NCI-H1694 treated with DMSO at 0.1 percent for 48 hours (cell line): Measurements from ENCODE around the gene IL13.
"Not testable (repeated sequence)": the region's sequence is repeated elsewhere in the genome, so short reads cannot be mapped to it uniquely, and the experiment has no call there.

Experiments
- DNase-seq: peaks from one replicate; lab custom pipeline; 2025; lab: John Stamatoyannopoulos, UW

The IL13 gene

DNA sequence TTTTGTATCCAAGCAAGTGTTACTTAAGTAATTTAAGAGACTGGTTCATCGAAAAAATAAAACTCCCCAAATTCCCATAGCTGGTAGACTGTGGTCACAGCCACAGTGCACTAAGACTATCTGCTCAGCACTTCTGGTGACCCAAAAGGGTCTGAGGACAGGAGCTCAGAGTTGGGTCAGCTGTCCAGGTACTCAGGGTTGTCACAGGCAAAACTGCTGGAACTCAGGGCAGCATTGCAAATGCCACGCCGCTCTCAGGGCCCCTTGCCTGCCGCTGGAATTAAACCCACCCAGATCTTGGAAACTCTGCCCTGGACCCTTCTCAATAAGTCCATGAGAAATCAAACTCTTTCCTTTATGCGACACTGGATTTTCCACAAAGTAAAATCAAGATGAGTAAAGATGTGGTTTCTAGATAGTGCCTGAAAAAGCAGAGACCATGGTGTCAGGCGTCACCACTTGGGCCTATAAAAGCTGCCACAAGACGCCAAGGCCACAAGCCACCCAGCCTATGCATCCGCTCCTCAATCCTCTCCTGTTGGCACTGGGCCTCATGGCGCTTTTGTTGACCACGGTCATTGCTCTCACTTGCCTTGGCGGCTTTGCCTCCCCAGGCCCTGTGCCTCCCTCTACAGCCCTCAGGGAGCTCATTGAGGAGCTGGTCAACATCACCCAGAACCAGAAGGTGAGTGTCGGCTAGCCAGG lies at the start of gene IL13:
TSS of gene IL13 (plus strand) at position 498 of the 705 bp plus-strand sequence. CDS start at position 512, 14 bp downstream.
- no peak for DNase-seq

DNA sequence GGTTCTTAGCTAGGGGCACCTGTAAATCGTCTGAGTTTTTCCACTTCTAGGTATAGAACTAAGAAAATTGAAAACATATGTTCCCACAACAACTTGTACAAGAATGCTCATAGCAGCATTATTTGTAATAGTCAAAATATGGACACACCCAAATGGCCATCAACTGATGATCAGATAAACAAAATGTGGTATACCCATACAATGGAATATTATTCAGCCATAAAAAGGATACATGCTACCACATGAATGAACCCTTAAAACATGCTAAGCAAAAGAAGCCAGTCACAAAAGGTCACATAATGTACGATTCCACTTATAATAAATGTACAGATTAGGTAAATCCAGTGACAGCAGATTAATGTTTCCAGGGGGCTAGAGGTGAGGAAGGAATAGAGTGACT lies 46.0 kb upstream of the IL13 start:
- DNase-seq: no peak

DNA sequence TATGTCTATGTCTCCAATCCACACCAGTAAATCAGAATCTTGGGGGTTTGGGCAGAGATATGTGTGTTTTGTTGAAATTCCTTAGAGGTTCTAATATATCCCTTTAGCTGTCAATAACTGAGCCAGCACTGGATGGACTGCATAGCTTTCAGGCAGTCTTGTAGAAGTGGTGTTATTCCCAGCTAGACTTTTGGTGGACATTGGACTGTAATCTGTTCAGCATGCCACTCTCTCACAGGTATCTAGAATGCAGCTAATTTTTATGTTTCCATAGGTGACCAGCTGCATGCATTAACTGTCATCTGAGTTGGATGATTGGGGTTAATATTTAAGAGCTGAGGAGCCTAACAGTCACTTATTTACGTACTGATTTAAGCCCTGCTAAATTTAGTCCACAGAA lies 45.1 kb upstream of the IL13 start:
- DNase-seq: no peak

DNA sequence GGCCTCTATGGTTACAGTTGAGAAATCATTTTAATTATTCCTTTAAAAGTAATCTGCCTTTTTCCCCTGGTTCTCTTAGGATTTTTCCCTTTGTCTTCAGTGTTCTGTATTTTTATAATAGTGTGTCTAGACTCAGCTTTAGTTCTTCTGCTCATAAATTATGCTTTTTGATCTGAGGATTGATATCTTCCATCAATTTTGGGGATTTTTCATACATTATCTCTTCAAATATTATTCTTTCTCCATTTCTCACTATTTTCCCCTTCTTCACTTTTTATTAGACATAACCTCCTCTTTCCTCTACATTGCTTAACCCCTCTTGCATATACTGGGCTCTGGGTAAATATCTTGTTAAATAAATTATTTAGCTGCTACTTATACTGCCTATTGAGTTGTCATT lies 36.3 kb upstream of the IL13 start:
- no peak for DNase-seq

DNA sequence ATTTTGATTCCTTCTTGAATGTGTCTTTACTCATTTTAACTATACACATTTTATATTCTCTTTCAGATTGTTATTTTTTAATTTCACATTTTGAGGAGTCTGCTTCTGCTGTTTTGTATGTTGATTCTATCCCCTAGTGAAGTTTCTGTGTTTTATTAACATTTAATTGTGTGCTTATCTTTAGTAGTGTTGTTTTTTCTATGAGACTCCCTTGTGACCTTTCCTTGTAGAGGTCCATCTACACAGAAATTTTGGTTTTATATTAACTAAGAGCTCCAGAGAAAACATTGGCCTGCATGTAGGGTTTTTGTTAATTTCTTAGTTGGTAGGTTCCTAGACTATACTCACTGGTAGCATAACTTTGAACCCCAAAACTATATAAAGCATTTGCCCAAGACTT lies 35.4 kb upstream of the IL13 start:
- no peak for DNase-seq

DNA sequence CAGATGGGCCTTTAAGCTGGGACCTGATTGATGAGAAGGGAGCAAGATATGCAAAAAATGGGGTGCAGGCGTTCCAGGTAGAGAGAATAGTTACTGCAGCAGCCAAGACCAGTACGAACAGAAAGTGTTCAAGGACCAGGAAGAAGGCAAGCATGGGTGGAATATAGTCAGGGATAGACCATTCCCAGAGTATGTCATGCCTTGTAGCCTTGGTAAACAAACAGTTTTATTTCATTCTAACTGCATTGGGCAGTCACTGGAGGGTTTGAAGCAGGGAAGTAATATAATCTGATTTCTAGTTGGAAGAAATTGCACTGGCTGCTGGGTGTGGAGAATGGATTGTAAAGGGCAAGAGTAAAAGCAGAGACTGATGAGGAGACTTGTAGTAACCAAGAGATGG lies 30.5 kb upstream of the IL13 start:
- DNase-seq: no peak

DNA sequence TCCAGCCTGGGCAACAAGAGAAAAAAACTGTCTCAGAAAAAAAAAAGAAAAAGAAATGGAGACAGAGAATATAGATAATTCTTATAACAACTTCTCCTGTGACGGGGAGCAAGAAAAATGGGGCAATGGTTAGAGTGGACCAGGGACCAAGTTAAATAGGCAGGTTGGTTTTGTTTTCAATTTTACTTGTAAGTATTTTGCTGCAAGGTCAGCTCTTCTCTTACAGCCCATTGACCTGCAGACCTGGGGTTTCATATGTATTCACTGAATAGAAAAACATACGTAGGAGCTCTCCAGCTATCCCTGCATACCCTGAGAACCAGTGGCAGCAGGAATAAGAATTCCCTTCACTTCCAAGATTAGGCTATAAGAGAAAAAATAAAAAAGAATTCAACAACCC lies 29.2 kb upstream of the IL13 start:
- no peak for DNase-seq

DNA sequence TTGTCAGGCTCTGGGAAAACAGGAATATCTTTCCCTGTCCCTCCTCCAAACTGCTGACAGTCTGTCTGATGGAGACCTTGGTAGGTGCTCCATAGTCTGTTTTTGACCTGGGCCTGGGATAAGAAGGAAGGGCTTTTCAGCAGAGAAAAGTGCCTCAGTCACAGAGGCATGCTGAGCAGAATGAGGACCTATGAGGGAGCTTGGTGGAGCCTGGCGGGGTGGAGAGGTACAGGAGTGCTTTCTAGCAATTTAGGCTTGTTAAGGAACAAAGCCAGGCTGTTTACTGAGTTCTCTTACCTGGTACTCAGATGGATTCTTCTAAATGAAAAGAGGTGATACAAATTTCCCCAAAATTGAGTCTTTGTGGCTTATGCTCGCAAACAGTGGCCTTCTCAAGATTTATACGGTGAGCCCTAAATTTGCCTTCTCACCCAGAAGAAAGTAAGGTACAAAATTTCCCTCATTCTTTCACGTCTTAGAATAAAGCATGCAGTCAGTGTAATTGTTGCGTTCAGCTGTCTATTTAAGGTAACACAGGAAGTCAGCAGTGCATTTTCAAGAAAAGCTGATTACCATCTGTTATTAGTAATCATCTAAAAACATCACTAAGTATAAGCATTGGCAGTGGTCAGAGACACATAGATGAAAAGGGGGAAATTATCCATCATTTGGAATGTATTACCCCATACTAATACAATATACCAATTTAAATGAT lies 28.6 kb upstream of the IL13 start:
- no peak for DNase-seq

DNA sequence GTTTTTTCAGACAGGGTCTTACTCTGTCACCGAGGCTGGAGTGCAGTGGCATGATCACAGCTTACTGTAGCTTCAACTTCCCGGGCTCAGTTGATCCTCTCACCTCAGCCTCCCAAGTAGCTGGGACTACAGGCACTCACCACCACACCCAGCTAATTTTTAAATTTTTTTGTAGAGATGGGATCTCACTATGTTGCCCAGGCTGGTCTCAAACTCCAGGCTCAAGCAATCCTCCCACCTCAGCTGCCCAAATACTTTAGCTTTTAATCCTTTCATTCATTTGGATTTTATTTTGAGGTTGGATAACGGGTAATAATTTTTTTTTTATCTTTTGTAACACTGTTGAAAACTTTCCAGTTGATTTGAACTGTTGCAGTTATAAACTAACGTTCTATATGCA lies 24.4 kb upstream of the IL13 start:
- DNase-seq: not testable (repeated sequence)

DNA sequence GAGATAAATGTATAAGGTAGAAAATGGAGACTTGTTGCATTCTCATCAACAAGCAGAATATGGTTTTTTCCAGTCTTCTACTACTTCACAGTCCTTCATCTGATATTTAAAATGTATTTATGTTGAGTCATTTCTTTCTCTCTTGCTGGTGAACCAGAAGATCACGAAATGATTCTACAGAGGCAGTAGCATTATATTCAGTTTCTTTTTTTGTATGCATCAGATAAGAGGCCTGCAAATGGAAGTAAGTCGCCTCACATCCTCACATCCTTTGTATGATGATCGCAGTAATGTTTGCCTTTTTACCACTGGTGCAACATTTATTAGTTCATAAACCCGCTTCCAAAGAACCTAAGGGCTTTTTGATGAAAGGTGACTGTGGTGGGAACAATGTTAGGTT lies 22.1 kb upstream of the IL13 start:
- no peak for DNase-seq

DNA sequence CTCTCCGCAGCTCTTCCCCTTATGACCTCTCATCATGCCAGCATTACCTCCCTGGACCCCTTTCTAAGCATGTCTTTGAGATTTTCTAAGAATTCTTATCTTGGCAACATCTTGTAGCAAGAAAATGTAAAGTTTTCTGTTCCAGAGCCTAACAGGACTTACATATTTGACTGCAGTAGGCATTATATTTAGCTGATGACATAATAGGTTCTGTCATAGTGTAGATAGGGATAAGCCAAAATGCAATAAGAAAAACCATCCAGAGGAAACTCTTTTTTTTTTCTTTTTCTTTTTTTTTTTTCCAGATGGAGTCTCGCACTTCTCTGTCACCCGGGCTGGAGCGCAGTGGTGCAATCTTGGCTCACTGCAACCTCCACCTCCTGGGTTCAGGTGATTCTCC lies 20.7 kb upstream of the IL13 start:
- no peak for DNase-seq

DNA sequence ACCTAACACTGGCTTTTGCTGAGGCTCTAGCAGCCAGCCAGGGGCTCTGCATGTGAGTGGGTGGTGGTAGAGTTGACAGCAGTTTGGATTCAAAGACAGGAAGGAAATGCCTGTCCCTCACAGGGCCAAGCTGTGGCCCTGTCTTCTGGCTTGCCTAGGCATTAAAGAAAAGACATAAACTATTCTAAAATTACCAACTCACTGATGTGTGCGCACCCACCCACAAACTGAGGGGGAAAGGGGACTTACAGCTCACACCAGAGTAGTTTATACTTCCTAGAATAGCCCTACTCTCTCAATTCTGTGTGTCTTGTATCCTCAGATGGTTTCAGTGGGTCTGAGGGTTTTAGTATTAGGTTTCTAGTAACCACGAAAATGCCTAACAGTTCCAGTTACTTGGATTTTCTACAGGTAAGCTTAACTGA lies 18.3 kb upstream of the IL13 start:
- no peak for DNase-seq

DNA sequence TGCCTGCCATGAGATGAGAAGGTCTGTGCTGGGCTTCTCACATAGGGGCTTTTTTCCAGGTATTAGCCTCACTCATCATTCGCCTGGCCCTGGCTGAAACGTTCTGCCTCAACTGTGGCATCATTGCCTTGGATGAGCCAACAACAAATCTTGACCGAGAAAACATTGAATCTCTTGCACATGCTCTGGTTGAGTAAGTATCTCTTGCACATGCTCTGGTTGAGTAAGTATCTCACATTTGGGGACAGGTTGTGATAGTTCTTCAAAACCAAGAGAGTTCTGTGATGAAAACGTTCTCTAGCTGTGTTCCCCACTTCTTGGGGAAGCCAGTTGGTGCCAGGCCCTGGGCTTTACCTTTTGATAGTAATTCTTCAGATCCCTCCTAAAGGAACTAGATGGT lies 17.4 kb upstream of the IL13 start:
- DNase-seq: no peak

DNA sequence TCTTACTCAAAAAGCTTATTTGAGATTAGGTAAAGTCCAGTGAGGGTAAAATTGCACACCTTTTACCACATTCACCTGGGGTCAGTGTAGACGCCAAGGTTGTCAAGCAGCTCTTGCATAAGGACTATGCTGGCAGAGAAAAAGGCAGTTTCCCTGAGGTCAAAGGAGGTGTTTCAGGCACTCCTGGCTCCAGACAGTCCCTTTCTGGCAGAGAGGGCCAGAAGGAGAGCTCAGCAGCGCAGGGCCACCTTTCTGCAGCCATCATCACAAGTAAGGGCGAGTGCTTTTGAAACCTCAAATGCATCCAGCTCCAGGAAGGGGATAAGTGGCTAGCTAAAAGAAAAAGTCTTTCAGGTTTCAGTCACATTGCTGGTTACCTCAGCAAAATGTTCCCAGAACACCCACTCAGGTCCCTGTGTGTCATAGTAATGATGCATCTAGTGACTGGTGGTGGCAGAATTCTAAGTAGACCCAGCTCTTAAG lies 16.7 kb upstream of the IL13 start:
- DNase-seq: no peak

DNA sequence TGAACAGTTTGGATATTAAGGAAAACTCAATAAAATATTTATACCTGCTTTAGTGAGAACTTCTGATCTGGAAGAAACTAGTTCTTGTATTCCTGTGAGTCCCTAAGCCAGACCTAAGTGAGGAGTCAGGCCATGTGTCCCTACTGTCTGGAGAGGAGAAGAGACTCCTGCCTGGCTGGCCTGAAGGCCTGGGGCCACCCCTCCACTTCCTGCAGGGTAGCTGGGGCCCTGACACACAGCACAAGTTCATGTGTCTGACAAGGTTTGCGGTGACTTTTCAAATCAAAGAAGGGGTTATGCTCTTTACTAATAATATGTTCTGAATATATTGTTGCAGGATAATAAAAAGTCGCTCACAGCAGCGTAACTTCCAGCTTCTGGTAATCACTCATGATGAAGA lies 16.1 kb upstream of the IL13 start:
- DNase-seq: no peak

DNA sequence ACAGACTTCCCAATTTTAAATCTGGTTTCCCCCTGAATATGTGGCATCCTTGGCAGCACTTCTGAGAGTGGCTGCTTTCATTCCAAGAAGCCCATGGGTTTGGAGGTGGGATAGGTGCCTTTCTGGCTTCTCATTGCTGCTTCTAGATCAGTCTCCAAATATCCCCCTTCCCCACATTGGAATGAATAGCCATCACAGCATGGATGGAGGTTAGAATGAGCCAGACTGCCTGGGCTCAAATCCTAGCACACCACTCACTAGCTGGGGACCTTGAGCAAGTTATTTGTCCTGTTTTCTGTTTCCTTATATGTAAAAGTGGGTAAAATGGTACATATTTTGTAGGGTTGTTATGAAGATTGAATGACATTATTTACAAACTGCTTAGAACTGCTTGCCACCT lies 13.8 kb upstream of the IL13 start:
- DNase-seq: no peak

DNA sequence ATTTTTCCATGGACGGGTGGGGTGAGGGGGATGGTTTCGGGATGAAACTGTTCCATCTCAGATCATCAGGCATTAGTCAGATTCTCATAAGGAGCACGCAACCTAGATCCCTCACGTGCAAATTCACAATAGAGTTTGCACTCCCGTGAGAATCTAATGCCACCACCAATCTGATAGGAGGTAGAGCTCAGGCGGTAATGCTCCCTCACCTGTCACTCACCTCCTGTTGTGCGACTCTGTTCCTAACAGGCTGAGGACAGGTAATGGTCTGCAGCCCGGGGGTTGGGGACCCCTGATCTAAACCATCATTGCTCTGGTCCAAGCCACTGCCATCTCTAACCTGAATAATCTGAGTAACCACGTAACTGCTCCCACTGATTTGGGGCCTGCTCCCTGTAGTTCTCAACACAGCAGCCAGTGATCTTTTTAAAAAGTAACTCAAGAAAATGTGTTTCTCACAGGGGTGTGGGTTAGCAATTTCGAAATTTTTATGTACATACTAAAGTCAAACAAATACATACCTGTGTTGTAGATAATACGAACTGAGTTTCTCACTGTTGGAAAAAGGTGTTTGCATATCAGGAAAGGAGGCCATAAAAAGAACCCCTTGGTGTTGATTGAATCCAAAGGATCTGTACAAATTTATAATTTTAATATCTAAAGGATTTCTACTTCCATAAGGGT lies 11.2 kb upstream of the IL13 start:
- DNase-seq: no peak

DNA sequence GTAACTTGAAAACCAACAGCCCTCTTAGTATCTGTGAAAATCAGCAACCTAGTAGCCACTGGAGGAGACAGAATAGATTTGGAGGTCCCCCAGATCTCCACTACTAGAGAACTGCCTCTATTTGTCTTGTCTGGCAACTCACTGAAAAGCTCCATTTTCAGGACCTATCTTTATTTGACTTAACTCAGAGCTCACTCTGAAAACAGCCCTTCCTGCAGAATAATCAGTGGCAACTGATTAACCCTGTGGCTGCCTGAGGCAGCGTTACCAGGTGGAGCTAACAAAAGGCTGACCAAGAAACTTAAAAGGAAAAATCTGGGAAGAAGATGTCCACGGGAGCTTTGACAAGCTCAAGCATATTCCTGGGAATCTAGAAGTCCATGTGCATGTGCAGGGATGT lies 10.5 kb upstream of the IL13 start:
- no peak for DNase-seq

DNA sequence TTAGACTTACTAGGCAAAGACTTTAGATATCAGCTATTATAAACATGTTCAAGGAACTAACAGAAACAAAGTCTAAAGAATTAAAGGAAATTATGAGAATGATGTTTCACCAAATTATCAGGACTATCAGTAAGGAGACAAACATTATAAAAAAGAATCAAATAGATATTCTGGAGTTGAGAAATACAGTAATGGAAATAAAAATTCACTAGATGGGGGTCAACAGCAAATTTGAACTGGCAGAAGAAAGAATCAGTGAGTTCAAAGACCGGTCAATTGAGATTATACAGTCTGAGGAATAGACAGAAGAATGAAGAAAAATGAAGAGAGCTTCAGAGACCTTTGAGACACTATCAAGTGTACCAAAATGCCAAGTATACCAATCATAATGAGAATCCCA lies 9.6 kb upstream of the IL13 start:
- DNase-seq: no peak

DNA sequence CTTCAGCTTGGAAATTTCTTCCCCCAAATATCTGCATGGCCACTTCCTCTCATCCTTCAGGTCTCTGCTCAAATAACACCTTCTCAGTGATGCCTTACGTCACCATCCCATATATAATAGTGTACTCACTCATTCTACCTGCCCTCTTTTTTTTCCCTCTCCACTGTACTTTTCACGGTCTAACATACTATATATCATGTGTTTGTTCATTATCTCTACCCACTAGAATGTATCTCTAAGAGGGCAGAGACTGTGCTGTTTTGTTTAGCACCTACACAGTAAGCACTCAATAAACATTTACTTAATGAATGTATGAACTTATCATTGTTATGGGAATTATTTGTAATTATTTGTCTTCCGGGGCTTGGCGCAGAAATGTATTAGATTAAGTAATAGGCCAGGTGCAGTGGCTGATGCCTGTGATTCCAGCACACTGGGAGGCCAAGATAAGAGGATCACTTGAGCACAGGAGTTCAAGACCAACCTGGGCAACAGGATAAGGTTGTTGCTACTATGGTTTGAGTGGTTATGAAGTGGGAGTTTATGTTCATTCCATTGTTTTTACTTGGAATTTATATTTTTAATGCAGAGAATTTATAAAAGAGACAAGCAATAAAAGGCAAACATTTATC lies 6.0 kb upstream of the IL13 start:
- no peak for DNase-seq

DNA sequence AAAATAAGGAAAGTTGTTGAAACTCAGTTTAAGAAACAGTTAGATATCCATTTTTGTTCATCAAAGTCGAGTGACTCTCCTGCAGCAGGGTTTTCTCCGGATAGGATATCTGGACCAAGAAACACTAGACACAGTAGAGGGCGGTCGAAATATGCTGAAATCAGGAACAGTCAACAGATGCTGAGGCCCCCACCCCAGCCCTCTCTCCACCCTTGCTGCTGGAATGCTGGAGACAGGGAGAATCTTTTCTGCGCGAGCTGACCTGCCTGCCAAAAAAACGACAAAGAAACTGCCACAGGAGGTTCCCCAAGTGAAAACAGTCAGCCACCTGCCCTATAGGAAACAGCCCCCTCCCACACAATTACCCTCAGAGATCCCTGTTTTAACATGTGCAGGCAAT lies 4.3 kb upstream of the IL13 start:
- no peak for DNase-seq
